GM21786 (cell line): Measurements from ENCODE around the gene TRAPPC2L.
"Not testable (repeated sequence)": the region's sequence is repeated elsewhere in the genome, so short reads cannot be mapped to it uniquely, and the experiment has no call there.

ENCODE experiments used
- ATAC-seq: cut with Tn5 transposase; IDR thresholded peaks from one replicate; pipeline ENCODE4 v1.9.1; 2021; ENCODE audit not compliant: unreplicated experiment

Gene TRAPPC2L

DNA sequence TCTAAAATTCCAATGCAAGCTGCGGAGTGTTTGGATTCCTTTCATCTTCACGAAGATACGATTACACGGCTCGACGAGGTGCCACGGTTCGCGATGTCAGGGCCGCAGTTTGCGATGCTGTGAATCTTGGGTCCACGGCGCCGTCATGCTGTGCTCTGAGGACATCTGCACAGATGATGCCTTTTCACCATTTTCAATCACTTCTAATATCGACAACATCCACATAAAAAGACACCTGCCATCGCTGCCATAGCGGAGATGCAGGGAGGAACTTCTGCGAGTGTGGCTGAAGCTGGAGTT, 38.4 kb upstream of the TRAPPC2L start:
- no peak for ATAC-seq

GRCh38 chr16:88819126-88819525, 37.8 kb upstream of the TRAPPC2L start:
- no peak for ATAC-seq

DNA sequence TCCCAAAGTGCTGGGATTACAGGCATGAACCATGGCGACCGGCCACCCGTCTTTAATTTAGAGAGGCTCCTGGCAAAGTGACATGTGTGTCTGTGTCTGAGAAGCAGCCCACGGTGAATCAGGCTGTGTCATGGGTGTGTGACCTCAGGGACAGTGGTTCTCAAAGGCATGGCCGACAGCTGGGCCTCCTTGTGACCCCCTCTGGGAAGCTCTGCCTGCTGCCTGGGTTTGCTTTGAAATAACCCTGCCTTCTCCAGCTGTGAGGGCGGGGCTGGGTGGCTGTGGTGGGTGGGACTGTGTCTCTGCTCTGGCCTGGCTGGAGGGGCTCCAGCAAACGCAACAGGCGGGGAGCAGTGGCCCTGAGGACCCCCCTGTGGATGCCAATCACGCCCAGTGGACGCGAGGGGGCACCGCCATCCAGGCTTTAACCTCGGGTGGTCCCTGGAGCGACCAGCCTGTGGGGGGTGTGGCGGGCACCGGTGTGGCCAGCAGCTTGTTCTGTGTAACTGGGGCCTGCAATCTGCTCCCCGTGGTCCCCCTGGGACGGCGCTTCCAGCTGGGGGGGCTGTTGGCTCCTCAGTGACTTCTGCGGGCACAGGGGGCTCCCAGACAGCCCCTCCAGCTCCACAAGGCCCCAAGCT, 36.4 kb upstream of the TRAPPC2L start:
- no peak for ATAC-seq

DNA sequence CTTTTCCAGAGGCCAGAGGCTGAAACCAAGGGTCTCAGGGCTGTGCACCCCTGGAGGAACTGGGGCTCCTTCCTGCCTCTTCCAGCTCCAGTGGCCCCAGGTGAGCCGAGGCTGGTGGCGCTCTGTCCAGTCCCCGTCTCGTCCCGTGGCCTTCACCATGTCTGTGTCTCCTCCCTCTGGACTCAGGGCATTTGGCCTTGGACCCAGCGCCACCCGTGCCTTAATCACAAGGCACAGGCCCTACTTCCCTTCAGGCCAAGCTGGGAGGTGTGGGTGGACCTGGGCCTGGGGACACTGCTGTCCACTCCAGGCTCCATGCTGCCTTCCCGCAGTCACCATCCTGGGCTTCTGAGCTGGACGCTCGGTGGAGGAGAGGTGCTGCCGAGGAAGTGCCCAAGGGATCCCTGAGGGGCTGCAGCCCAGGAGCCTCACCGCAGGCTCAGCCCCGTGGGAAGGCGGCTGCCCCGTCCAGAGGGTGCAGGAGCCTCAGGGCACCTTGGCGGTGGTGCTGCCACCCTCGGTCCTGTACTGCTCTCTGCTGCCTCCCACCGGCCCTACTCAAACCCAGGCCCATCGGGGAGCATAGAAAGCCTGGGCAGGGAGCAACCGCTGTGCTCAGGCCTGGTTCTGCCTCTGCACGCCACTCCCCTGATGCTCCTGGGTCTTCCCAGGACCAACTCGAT, 35.6 kb upstream of the TRAPPC2L start:
- ATAC-seq = no peak

GRCh38 chr16:88822281-88823040, 34.5 kb upstream of the TRAPPC2L start:
- no peak for ATAC-seq

DNA sequence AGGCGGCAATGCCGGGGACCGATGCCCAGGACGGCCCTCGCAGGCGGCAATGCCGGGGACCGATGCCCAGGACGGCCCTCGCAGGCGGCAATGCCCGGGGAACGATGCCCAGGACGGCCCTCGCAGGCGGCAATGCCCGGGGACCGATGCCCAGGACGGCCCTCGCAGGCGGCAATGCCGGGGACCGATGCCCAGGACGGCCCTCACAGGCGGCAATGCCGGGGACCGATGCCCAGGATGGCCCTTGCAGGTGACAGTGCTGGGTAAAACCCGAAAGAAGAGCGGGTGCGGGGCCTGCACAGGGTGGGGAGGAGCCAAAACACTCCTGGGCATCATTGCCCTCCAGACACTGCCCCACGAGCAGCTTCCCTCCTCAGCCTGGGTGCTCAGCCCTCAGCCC, 33.3 kb upstream of the TRAPPC2L start:
- not testable (repeated sequence) for ATAC-seq

GRCh38 chr16:88824256-88825077, 32.5 kb upstream of the TRAPPC2L start:
- ATAC-seq = no peak

- no peak for ATAC-seq
Observed at GRCh38 chr16:88825146-88825545, 31.8 kb upstream of the TRAPPC2L start.

DNA sequence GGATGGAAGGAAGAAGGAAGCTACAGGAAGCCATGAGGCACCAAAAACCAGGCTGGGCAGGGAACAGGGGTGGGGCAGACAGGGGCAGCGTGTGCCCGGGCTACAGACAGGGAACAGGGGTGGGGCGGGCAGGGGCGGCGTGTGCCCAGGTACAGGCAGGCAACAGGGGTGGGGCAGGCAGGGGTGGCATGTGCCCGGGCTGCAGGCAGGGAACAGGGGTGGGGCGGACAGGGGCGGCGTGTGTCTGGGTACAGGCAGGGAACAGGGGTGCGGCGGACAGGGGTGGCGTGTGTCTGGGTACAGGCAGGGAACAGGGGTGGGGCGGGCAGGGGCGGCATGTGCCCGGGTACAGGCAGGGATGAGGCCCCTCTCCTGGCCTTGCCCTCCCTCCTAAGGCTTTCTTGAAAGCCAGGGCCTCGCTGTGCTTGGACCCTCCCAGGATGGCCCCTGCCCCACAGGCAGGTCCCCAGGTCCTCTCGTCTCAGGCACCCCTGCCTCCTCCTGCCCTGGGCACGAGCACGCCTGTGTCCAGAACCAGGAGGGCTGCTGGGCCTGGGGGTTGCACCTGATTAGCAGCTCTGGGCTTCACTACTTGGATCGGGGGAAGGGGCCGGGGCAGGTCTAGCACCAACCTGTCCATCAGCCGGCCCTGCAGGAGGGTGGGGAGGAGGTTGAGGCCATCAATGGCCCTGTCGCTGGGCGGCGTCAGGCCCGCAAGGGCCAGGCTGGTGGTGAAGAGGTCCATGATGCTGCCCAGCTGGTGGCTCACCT, 30.7 kb upstream of the TRAPPC2L start:
- no peak for ATAC-seq

GRCh38 chr16:88827727-88828126, 29.2 kb upstream of the TRAPPC2L start:
- ATAC-seq = no peak

GRCh38 chr16:88828711-88829110, 28.2 kb upstream of the TRAPPC2L start:
- ATAC-seq = no peak

DNA sequence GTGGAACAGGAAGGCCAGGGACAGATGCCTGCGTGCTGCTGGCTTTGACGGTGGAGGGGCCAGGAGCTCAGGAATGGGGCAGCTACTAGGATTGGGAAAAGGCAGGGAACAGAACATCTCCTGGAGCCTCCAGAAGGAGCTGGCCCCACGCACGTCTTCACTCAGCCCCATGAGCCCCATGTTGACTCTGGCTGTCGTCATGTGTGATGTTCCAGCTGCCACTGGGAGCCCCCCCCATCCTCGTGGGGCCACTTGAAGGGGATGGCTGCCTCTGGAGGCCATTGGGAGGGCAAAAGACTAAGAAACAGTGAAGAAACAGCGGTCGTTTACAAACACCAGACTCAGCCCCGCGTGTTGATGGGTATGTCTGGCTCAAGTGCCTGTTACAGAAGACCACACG, 26.7 kb upstream of the TRAPPC2L start:
- no peak for ATAC-seq

- ATAC-seq = no peak
Observed at GRCh38 chr16:88830783-88831182, 26.1 kb upstream of the TRAPPC2L start.

GRCh38 chr16:88831838-88832237, 25.1 kb upstream of the TRAPPC2L start:
- no peak for ATAC-seq

DNA sequence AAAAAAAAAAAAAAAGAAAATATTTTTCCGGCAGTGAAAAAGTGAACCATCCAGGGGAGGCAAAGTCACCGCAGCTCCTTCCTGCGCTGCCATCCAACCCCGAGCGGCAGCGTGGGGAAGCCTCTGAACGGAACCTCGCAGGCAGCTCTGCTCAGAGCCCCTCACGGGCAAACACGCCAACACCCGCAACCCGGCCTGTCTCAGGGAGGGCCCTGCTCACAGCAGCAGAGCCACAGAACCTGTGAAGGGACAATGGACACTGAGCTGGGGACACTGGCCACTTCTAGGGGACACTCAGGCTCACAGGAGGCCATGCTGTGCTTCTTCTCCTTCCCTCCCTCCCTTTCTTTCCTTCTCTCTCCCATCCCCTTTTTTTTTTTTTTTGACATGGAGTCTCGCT, 23.8 kb upstream of the TRAPPC2L start:
- no peak for ATAC-seq

GRCh38 chr16:88834670-88835069, 22.3 kb upstream of the TRAPPC2L start:
- no peak for ATAC-seq

DNA sequence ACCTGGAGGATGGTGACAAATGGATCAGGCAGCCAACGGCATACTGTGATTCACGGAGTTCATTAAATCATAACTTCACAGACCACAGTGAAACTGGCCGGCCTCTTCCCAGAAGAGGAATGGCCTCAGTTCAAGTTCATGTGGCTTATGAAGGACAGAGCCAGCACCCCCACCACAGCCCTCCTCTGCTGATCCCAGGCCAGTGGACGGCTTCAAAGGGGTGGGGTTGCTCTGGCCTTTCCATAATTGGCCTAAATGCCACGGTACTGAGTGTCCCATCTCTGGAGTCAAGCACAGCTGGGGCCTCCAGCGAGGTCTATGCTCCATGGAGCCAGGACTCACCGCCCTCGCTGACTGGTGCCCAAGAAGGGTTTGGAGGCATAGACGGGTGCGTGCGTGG, 21.5 kb upstream of the TRAPPC2L start:
- ATAC-seq = no peak

DNA sequence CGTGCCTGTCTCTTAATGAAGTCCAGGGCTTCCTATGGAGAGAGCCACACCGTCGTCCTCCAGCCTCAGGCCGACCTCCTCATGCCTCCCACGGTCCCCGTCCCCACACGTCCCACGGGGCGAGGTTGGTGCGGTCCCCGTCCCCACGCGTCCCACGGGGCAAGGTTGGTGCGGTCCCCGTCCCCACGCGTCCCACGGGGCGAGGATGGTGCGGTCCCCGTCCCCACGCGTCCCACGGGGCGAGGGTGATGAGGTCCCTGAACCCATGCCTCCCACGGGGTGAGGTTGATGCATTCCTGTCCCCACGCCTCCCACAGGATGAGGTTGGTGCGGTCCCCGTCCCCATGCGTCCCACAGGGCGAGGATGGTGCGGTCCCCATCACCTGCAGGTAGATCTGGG, 21.1 kb upstream of the TRAPPC2L start:
- no peak for ATAC-seq

GRCh38 chr16:88836791-88837190, 20.1 kb upstream of the TRAPPC2L start:
- no peak for ATAC-seq

GRCh38 chr16:88837806-88838205, 19.1 kb upstream of the TRAPPC2L start:
- ATAC-seq = no peak

- no peak for ATAC-seq
Observed at GRCh38 chr16:88838566-88838965, 18.4 kb upstream of the TRAPPC2L start.
